Small intestine (tissue), 7 donors: ENCODE data around the gene LBHD1. TPM values are rescaled to one million over a fixed set of nuclear protein-coding genes. Genes with fewer than 3 reads are reported as not detected.

Experiments
- DNase-seq, 2 donors: peaks; one replicate each; pipeline versions ENCODE4 v3.0.0 to v3.0.0-alpha.2; 2013
- FAIRE-seq: peaks from 2 replicates; lab custom pipeline; 2012; peaks lifted over from hg19 to GRCh38; lab: Jason Lieb, UNC
- H3K27ac ChIP-seq, 3 donors: one replicate each; pipeline ENCODE4 v1.5.1; 2013; ENCODE audit warnings: low read length in 2 of 3, mild to moderate bottlenecking in 2 of 3, control low read depth in 1 of 3, inconsistent platforms in 1 of 3, low read depth in 1 of 3, moderate library complexity in 1 of 3
- H3K27me3 ChIP-seq, 3 donors: one replicate each; pipeline ENCODE4 v1.6.1; 2013; ENCODE audit warnings: low read length in 3 of 3, inconsistent platforms in 1 of 3; ENCODE audit not compliant: control insufficient read depth in 3 of 3, insufficient read depth in 3 of 3
- H3K36me3 ChIP-seq, 3 donors: one replicate each; pipeline ENCODE4 v1.6.1; 2013; ENCODE audit warnings: low read length in 3 of 3, inconsistent platforms in 1 of 3, low read depth in 1 of 3, mild to moderate bottlenecking in 1 of 3, moderate library complexity in 1 of 3; ENCODE audit not compliant: control insufficient read depth in 3 of 3, insufficient read depth in 2 of 3
- H3K4me1 ChIP-seq, 3 donors: one replicate each; pipeline ENCODE4 v1.6.1; 2013; ENCODE audit warnings: low read length in 2 of 3, inconsistent platforms in 1 of 3, low read depth in 1 of 3, mild to moderate bottlenecking in 1 of 3, moderate library complexity in 1 of 3; ENCODE audit not compliant: control insufficient read depth in 3 of 3, insufficient read depth in 2 of 3
- H3K4me3 ChIP-seq, 3 donors: one replicate each; pipeline ENCODE4 v1.5.1; 2013; ENCODE audit warnings: low read length in 3 of 3, control low read depth in 1 of 3, inconsistent platforms in 1 of 3, low read depth in 1 of 3, mild to moderate bottlenecking in 1 of 3, moderate library complexity in 1 of 3
- H3K9me3 ChIP-seq, 2 donors: one replicate each; pipeline ENCODE4 v1.6.1; 2013; ENCODE audit warnings: low read depth in 1 of 2, low read length in 1 of 2; ENCODE audit not compliant: control insufficient read depth in 2 of 2, insufficient read depth in 1 of 2
- WGBS, 3 donors: extraction: QIAGEN DNeasy Blood & Tissue Kit; methylation state at CpG; one replicate each; pipeline ENCODE4 v1.1.7; 2013; 5-methylcytosine and 5-hydroxymethylcytosine counted together
- polyA plus RNA-seq, 4 donors: library from polyadenylated mRNA; stranded (reverse) in 3 of 4; unstranded in 1 of 4; fragments of 200-250 nt in 3 of 4; fragments of 120-200 nt in 1 of 4; gene quantifications; one replicate each; pipeline versions ENCODE4 v1.2.1 to v1.2.3, GENCODE V29; 2013
- donor health status: healthy with polysubstance abuse.
- donor health status: control.
- donor health status: control.
- donor health status: Bipolar disorder and iron deficiency.
- donor health status: healthy.

The LBHD1 gene
- polyA plus RNA-seq, 4 donors = 2.2 to 7.3 (median 6.3) TPM

DNA sequence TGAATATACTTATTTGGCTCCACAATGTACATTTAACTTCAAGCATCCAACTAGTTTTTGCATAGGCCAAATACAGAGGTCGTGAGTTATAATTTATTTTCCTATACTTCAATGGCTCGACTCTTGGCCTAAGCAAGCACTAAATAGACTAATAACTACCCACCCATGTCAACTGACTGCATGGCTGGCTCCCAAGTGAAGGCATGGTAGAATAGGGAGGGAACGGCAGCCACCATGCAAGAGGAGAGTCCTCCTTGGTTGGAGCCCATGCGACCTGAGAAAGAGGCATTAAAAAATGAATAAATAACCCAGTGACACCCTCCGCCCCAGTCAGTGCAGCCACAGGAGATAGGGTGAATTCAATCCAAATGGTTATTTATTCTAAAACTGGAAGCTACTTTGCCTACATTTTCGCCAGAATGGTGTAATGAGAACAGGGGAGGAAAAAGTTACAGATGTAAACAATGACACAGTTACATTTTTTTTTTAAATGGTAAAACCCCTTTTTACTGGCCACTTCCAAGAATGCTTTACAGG, 40.3 kb upstream of the LBHD1 start:
- FAIRE-seq = no peak
- DNase-seq = no peak
- peaks cover 10 to 63% (median 16%) of the 10 kb centered on the region in 3 donors for H3K4me1 ChIP-seq
- H3K36me3 ChIP-seq = peaks cover 20 to 55% (median 25%) of the 10 kb centered on the region in 3 donors
- no peaks in the 10 kb centered on the region for H3K9me3 ChIP-seq
- WGBS, 3 donors = 78% methylated on average over 6 of the region's 6 CpGs
- no peaks in the 10 kb centered on the region for H3K27me3 ChIP-seq
- no peak overlapping the region for H3K4me3 ChIP-seq
- H3K27ac ChIP-seq = peak overlapping the region; percentile 5 to 81 (median 54)

DNA sequence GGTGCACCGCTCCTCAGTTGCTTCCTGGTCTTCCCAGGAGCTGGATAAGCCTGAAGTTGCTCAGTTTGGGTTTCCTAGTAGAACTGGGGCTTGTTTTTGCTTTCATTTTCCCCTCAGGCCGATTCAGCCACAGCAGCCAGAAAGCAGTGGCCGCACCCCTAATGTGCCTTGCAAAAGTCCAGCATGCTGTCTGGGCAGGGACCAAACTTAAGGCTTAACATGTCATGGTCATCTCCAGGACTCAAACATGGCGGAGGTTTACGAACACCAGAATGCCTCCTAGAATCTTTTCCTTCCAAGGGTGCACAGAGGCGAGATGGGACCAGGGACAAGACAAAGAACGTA, 37.9 kb upstream of the LBHD1 start:
- no peaks in the 10 kb centered on the region for H3K9me3 ChIP-seq
- peaks cover 10 to 66% (median 14%) of the 10 kb centered on the region in 3 donors for H3K4me1 ChIP-seq
- DNase-seq = peak in 1 of 2 donors; percentile 59
- H3K4me3 ChIP-seq = peak overlapping the region; percentile 48 to 50 (median 48)
- WGBS, 3 donors = 50 to 58% (median 56%) methylated on average over 7 of the region's 7 CpGs
- peak overlapping the region; percentile 78 to 98 (median 94) for H3K27ac ChIP-seq
- H3K36me3 ChIP-seq = peaks cover 5 to 51% (median 7%) of the 10 kb centered on the region in 3 donors
- no peaks in the 10 kb centered on the region for H3K27me3 ChIP-seq
- FAIRE-seq = no peak

DNA sequence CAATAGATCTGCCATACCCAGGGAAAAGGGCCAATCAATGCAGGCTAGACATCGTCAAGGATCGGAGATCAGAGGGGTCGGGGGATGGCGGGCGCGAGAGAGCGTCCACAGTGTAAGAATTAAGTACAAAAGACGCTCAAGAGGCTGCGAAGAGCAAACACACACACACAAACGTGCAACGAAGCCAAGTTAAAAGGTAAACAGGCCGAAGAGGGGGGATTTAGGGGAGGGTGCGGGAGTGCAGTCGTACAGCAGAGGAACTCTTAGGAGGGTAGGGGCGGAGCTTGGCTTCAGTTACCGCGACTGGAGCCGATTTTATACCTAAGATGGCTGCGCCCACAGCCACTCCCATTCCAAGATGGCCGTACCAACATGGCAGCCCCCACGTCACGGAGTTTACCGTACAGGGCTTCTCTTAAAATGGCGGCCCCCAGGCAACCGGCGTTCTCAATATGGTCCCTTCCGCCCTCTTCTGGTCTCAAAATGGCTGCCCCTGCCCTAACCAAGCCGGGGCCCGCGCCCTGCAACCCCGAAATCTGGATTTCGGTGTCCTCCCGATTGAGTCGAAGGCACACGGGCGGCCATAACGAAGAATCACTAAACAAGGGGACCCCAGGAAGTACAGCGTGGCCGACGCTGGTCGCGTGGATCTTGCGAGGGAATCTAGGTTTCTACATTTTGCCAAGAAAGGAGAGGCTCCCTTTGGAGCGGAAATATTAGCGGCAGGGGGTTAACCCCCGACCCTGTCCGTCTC, 37.4 kb upstream of the LBHD1 start:
- H3K36me3 ChIP-seq = peaks cover 5 to 47% (median 5%) of the 10 kb centered on the region in 3 donors
- FAIRE-seq (no peak), DNase-seq (peak; percentile 98)
- peak overlapping the region; percentile 48 to 50 (median 48) for H3K4me3 ChIP-seq
- 1 to 2% (median 1%) methylated on average over 47 of the region's 47 CpGs for WGBS, 3 donors
- peak overlapping the region; percentile 78 to 98 (median 94) for H3K27ac ChIP-seq
- no peaks in the 10 kb centered on the region for H3K9me3 ChIP-seq
- peaks cover 10 to 66% (median 14%) of the 10 kb centered on the region in 3 donors for H3K4me1 ChIP-seq
- H3K27me3 ChIP-seq = no peaks in the 10 kb centered on the region

DNA sequence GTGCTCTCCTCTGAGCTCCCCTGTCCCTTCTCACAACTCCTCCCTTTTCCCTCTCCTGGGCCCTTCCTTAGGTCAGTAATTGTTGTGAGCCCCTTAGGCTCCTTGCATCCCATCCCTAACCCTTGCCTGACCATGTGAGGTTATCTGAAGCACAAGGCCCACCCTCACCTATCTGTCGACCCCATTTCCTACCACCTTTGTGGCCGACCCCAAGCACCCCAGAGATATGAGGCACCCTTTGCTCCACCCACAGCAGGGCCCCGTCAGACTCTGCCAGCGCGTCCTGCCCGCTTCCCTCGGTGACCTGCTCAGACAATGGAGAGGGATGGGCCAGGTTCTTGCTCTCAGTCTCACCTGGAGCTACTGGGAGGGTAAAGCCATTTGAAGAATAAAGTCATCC, 36.7 kb upstream of the LBHD1 start:
- peaks cover 10 to 61% (median 10%) of the 10 kb centered on the region in 3 donors for H3K4me1 ChIP-seq
- H3K9me3 ChIP-seq = no peaks in the 10 kb centered on the region
- DNase-seq = peak in 1 of 2 donors; percentile 53
- no peaks in the 10 kb centered on the region for H3K27me3 ChIP-seq
- no peak for FAIRE-seq
- H3K4me3 ChIP-seq = peak overlapping the region; percentile 41 to 48 (median 44)
- peaks cover 0 to 42% (median 0%) of the 10 kb centered on the region in 3 donors for H3K36me3 ChIP-seq
- peak overlapping the region; percentile 78 to 98 (median 78) for H3K27ac ChIP-seq
- 0 to 2% (median 0%) methylated on average over 7 of the region's 7 CpGs for WGBS, 3 donors

DNA sequence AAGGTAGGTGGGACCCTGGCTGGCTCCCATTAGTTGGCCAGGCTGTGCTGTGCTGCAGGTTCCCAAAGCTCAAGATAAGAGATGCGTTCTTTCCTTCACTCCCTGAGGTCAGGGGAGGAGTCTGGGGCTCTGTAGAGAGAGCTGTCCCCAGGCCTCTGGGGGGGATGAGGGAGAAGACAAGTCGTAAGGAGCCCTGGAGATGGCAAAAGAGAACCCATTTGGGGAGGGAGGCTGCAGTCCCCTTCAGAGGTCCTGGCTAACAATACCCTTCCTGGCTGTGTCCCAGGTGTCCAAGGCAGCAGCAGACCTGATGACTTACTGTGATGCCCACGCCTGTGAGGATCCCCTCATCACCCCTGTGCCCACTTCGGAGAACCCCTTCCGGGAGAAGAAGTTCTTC, 36.3 kb upstream of the LBHD1 start:
- H3K9me3 ChIP-seq = no peaks in the 10 kb centered on the region
- FAIRE-seq (no peak), DNase-seq (no peak)
- 62 to 75% (median 70%) methylated on average over 5 of the region's 5 CpGs for WGBS, 3 donors
- H3K27ac ChIP-seq = peak overlapping the region; percentile 78 to 98 (median 78)
- peaks cover 10 to 61% (median 10%) of the 10 kb centered on the region in 3 donors for H3K4me1 ChIP-seq
- no peaks in the 10 kb centered on the region for H3K27me3 ChIP-seq
- peak overlapping the region in 2 of 3 donors; percentile 44 to 48 for H3K4me3 ChIP-seq
- peaks cover 0 to 44% (median 0%) of the 10 kb centered on the region in 3 donors for H3K36me3 ChIP-seq

DNA sequence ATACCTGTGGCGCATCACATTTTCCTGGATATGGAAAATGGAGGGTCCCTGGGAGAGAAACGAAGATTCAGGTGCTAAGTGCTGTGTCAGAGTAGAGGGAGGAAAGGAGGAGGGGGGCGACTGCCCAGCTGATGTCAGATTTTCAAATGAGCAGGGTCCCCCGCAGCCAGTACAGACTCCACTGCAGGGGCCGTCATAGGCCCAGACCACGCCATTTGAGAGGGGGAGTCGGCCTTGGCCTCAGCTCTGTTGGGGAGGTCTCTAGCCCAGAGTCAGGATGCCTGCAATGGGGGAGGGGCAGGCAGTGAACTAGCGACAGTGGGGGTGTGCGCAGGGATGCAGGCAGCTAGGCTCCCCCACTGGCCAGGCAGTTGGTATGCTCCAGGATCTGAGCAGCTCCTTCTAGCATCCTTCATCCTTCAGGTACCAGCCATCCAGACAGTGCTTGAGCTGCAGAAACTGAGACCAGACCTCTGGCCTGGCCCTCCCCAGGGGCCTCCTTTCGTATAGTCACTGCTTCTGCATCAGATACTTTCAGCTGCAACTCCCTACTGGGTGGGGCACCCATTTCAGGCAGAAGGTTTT, 35.3 kb upstream of the LBHD1 start, which contains the start of the genes BSCL2 and GNG3:
TSS of gene BSCL2 (minus strand) at position 148 of the 585 bp plus-strand sequence. CDS start 229 bp downstream, outside the sequence.
TSS of gene GNG3 (plus strand) at position 400 of the 585 bp plus-strand sequence. CDS start 620 bp downstream, outside the sequence.
- no peaks in the 10 kb centered on the region for H3K27me3 ChIP-seq
- peak within 1 kb of the TSS; percentile 20 to 98 (median 78) for H3K27ac ChIP-seq
- H3K4me1 ChIP-seq = peaks cover 6 to 53% (median 10%) of the 10 kb centered on the region in 3 donors
- peak within 1 kb of the TSS in 2 of 3 donors; percentile 44 to 82 for H3K4me3 ChIP-seq
- no peak for DNase-seq
- FAIRE-seq = no peak
- 81 to 86% (median 83%) methylated on average over 10 of the region's 10 CpGs for WGBS, 3 donors
- no peaks in the 10 kb centered on the region for H3K9me3 ChIP-seq
- H3K36me3 ChIP-seq = peaks cover 0 to 46% (median 0%) of the 10 kb centered on the region in 3 donors

DNA sequence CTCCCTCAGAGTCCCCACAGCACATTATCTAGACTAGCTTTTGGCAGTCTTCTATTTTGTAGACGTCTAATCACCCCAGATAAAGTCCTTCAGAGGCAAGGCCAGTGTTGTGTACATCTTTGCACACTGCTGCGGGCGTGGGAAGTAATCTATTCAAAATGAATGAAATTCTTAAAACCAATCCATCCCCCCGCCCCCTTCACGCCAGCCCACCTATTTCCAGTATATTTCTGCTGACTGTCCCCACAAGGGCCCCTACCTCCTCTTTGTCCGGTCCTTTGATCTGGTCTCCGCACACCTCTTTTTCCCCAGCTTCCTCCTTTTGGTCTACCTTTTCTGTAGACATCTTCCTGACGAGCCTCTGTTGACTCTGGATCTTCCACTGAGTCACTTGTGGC, 34.8 kb upstream of the LBHD1 start:
- Histone ChIP-seq H3K9me3 (no peaks in the 10 kb centered on the region), H3K4me3 (peak overlapping the region in 1 of 3 donors; percentile 82), H3K36me3 (peaks cover 0 to 46% (median 0%) of the 10 kb centered on the region in 3 donors), H3K27ac (peak overlapping the region in 2 of 3 donors; percentile 72 to 83), H3K4me1 (peaks cover 6 to 48% (median 10%) of the 10 kb centered on the region in 3 donors), H3K27me3 (no peaks in the 10 kb centered on the region)
- no peak for DNase-seq
- FAIRE-seq = no peak
- WGBS, 3 donors = 77 to 84% (median 80%) methylated on average over 8 of the region's 8 CpGs
